DND-41 (cell line): ENCODE data around the gene ARHGEF33.

Experiments
- CTCF ChIP-seq: IDR thresholded peaks from 2 replicates; pipeline ENCODE4 v1.5.1; 2012; ENCODE audit warnings: borderline replicate concordance, low read length, moderate library complexity, mild to moderate bottlenecking; ENCODE audit not compliant: poor library complexity, severe bottlenecking; ENCODE audit errors: extremely low read depth
- EZH2 ChIP-seq: IDR thresholded peaks from 3 replicates; pipeline ENCODE4 v1.6.1; 2012; ENCODE audit warnings: borderline replicate concordance, low read depth, mild to moderate bottlenecking, moderate library complexity, low read length, inconsistent platforms; ENCODE audit not compliant: severe bottlenecking

- TF ChIP-seq CTCF, result no peak
- TF ChIP-seq EZH2, result no peak
These were observed 46.0 kb downstream of the ARHGEF33 start for GRCh38 chr2:38935568-38936172.
